ENCODE data around the gene PRPF19. TPM values are rescaled to one million over a fixed set of nuclear protein-coding genes. Genes with fewer than 3 reads are reported as not detected.
A peak's percentile ranks its signal among the peaks of the same experiment; 100 is the strongest.

The PRPF19 gene
- total and polyA plus RNA-seq, 9 of the 15 experiments (the other 6 are each of a cell fraction or from before 2014, with no cell fraction given), result 9.4 to 212 (median 73.2) TPM

- peak; percentile 100 for TF ChIP-seq MYC (IDR thresholded peaks at IDR 0.05; ENCODE audit: low read depth, low read length)
- TF ChIP-seq MYC (CRISPR knock-in tag; IDR thresholded peaks at IDR 0.05; ENCODE audit: borderline replicate concordance, low read depth), result peak; percentile 92
- no peak for TF ChIP-seq ZNF121 (CRISPR knock-in tag; conservative IDR thresholded peaks at IDR 0.05)
- no peak for TF ChIP-seq BRD4 (IDR thresholded peaks at IDR 0.05)
- TF ChIP-seq ESRRA (IDR thresholded peaks at IDR 0.05; ENCODE audit: borderline replicate concordance, low read depth), result peak; percentile 49; the same call in 1 of the 2 replicates
- TF ChIP-seq CBX1 (IDR thresholded peaks at IDR 0.05; ENCODE audit: low read depth), result no peak
- no peak for TF ChIP-seq NUFIP1 (IDR thresholded peaks at IDR 0.05; ENCODE audit: partially characterized antibody)
- TF ChIP-seq ZKSCAN3 (CRISPR knock-in tag; IDR thresholded peaks at IDR 0.05), result no peak
- no peak for TF ChIP-seq BRD9 (IDR thresholded peaks at IDR 0.05; ENCODE audit: low read depth, partially characterized antibody)
- TF ChIP-seq KLF16 (IDR thresholded peaks at IDR 0.05), result no peak
- peak; percentile 32; the same call in 1 of the 2 replicates for TF ChIP-seq SMAD4 (CRISPR knock-in tag; conservative IDR thresholded peaks at IDR 0.05)
- peak; percentile 72; the same call in 1 of the 2 replicates for TF ChIP-seq KLF13 (tag; IDR thresholded peaks at IDR 0.05; ENCODE audit: borderline replicate concordance, low read depth)
- TF ChIP-seq TSC22D4 (tag; IDR thresholded peaks at IDR 0.05), result no peak
- TF ChIP-seq, protein P1, sequence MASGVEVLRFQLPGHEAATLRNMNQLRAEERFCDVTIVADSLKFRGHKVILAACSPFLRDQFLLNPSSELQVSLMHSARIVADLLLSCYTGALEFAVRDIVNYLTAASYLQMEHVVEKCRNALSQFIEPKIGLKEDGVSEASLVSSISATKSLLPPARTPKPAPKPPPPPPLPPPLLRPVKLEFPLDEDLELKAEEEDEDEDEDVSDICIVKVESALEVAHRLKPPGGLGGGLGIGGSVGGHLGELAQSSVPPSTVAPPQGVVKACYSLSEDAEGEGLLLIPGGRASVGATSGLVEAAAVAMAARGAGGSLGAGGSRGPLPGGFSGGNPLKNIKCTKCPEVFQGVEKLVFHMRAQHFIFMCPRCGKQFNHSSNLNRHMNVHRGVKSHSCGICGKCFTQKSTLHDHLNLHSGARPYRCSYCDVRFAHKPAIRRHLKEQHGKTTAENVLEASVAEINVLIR (CRISPR knock-in tag; IDR thresholded peaks at IDR 0.05), result peak; percentile 100
- TF ChIP-seq JUND (IDR thresholded peaks at IDR 0.05; ENCODE audit: borderline replicate concordance, low read depth, low read length), result peak; percentile 82
- peak; percentile 13; the same call in 1 of the 3 replicates for TF ChIP-seq JUND (tag; IDR thresholded peaks at IDR 0.05; ENCODE audit: borderline replicate concordance, low read depth, low read length)
- no peak for TF ChIP-seq SRSF7 (optimal IDR thresholded peaks at IDR 0.05; ENCODE audit: low read depth, low read length)
- TF ChIP-seq, protein P2, sequence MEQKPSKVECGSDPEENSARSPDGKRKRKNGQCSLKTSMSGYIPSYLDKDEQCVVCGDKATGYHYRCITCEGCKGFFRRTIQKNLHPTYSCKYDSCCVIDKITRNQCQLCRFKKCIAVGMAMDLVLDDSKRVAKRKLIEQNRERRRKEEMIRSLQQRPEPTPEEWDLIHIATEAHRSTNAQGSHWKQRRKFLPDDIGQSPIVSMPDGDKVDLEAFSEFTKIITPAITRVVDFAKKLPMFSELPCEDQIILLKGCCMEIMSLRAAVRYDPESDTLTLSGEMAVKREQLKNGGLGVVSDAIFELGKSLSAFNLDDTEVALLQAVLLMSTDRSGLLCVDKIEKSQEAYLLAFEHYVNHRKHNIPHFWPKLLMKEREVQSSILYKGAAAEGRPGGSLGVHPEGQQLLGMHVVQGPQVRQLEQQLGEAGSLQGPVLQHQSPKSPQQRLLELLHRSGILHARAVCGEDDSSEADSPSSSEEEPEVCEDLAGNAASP (IDR thresholded peaks at IDR 0.05), result no peak
- peak in 1 of 2 experiments; percentile 97; a peak in 2 of 4 replicates for TF ChIP-seq CSDE1 (IDR thresholded peaks at IDR 0.05)
- no peak; the same call in 1 of the 2 replicates for TF ChIP-seq MAFK (IDR thresholded peaks at IDR 0.05; ENCODE audit: low read length)
- TF ChIP-seq ZNF583 (CRISPR knock-in tag; IDR thresholded peaks at IDR 0.05), result 0 out of 2 replicates have a peak, but pooled peaks have one; percentile 37
- TF ChIP-seq ZNF311 (CRISPR knock-in tag; IDR thresholded peaks at IDR 0.05), result no peak
- TF ChIP-seq, protein P3, sequence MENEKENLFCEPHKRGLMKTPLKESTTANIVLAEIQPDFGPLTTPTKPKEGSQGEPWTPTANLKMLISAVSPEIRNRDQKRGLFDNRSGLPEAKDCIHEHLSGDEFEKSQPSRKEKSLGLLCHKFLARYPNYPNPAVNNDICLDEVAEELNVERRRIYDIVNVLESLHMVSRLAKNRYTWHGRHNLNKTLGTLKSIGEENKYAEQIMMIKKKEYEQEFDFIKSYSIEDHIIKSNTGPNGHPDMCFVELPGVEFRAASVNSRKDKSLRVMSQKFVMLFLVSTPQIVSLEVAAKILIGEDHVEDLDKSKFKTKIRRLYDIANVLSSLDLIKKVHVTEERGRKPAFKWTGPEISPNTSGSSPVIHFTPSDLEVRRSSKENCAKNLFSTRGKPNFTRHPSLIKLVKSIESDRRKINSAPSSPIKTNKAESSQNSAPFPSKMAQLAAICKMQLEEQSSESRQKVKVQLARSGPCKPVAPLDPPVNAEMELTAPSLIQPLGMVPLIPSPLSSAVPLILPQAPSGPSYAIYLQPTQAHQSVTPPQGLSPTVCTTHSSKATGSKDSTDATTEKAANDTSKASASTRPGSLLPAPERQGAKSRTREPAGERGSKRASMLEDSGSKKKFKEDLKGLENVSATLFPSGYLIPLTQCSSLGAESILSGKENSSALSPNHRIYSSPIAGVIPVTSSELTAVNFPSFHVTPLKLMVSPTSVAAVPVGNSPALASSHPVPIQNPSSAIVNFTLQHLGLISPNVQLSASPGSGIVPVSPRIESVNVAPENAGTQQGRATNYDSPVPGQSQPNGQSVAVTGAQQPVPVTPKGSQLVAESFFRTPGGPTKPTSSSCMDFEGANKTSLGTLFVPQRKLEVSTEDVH (IDR thresholded peaks at IDR 0.05; ENCODE audit: low read depth, partially characterized antibody), result peak; percentile 95
- TF ChIP-seq NCOA1 (IDR thresholded peaks at IDR 0.05; ENCODE audit: low read depth), result no peak
These were observed 64.4 kb downstream of the PRPF19 start, which contains the start of gene CCDC86 (continued) for GRCh38 chr11:60841797-60842667.
